ENCODE results near the gene GALNT18. TPM values are rescaled to one million over a fixed set of nuclear protein-coding genes. Genes with fewer than 3 reads are reported as not detected.
"Not testable (repeated sequence)": the region's sequence is repeated elsewhere in the genome, so short reads cannot be mapped to it uniquely, and the experiment has no call there.

GALNT18 gene
- total RNA-seq, 1 donor from 2014 or later, result 22.9 TPM

GRCh38 chr11:11456866-11457265, 164.9 kb downstream of the GALNT18 start:
- ATAC-seq (no peak), DNase-seq (ENCODE audit: missing footprints) (no peak)
- intact Hi-C loops (cut with DNase I), result no loop called here

- DNase-seq (ENCODE audit: missing footprints), result no peak
- no peak for ATAC-seq
- intact Hi-C loops (cut with DNase I), result no loop called here
These were observed 167.1 kb downstream of the GALNT18 start for GRCh38 chr11:11454671-11455223.

DNA sequence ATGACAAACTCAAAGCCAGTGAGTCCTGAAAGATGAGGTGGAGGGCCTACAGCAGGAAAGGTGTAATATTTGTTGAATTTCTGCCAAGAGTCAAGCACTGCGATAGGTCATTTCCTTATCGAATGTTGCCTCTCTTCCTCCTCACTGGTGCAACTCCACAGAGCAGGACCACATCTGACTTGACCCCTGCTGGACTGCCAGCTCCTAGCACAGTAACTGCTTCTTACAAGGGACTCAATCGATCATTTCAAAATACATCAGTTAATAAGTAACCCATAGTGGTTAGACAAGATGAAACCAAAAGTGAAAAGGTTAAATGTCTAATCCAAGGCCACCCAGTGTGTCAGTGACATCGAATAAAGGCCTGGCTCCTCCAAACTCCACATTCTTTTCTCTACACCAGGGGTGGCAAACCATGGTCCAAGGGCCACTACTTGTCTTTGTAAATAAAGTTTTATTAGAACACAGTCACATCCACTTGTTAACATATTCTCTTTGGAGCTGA, 170.3 kb downstream of the GALNT18 start:
- intact Hi-C loops (cut with DNase I), result no loop called here
- no peak for ATAC-seq

DNA sequence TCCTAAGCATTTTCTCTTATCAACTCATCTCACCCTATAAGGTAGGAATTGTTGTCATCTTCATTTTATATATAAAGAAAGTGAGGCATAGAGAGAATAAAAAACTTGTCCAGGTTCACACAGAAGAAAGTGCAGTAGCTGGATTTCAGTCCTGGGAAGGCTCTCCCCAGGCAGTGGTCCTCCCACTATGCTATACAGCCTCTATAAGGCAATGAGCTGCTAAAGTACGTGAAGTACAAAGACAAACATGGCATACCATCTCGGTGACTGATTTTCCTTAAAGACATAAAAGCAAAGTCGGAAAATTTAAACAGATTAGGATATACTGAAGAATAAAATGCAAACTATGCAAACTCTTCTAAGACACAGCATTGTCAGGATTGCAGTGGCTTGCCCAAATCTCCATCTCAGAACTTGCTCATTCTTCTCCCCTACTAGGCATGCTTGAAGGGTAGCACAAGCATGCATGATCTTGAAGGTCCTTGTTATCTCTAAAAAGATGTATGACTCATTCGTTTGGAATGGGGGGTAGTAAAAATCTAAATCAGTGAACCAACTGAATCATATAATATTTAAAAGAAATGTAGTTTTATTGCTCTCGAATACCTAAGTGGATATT, 171.0 kb downstream of the GALNT18 start:
- ATAC-seq (no peak), DNase-seq (ENCODE audit: missing footprints) (no peak)
- intact Hi-C loops (cut with DNase I), result no loop called here

More for the DNA sequence above, 170.3 kb downstream of the GALNT18 start:
- no peak for DNase-seq (ENCODE audit: missing footprints)

- intact Hi-C loops (cut with DNase I), result no loop called here
- DNase-seq (ENCODE audit: missing footprints) (no peak), ATAC-seq (no peak)
These were observed 172.5 kb downstream of the GALNT18 start for GRCh38 chr11:11449327-11449726.

- no peak for DNase-seq (ENCODE audit: missing footprints)
- ATAC-seq, result no peak
- intact Hi-C loops (cut with DNase I), result no loop called here
These were observed 173.2 kb downstream of the GALNT18 start for GRCh38 chr11:11448626-11449025.

DNA sequence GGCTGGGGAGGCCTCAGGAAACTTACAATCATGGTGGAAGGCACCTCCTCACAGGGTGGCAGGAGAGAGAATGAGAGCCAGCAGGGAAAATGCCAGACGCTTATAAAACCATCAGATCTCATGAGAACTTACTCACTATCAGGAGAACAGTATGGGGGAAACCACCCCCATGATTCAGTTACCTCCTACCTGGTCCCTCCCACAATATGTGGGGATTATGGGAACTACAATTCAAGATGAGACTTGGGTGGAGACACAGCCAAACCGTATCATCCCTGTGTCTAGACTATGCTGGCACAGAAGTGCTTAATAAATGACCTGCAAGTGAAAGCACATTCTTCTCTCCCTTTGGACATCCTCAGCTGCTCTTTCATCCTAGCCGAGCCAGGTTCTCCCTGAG, 174.2 kb downstream of the GALNT18 start:
- DNase-seq (ENCODE audit: missing footprints); ATAC-seq; intact Hi-C loops (cut with DNase I): not testable (repeated sequence)

- intact Hi-C loops (cut with DNase I), result no loop called here
- ATAC-seq (no peak), DNase-seq (ENCODE audit: missing footprints) (no peak)
These were observed 174.8 kb downstream of the GALNT18 start for GRCh38 chr11:11446967-11447366.

DNA sequence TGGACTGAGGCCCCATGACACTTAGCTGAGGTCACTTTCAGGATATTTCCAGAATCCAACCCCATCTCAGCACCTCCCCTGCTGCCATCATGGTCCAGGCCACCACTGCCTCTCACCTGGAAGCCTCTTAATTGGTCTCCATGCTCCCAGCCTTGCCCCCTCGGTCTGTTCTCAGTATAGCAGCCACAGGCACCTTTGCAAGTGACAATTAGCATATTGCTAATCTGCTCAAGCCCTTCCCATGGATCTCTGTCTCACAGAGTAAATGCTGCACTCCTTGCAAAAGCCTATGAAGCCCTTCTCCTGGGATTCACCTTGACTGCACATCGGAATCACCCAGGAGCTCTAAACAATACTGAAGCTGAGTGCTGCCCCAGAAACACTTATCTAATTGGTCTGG, 175.2 kb downstream of the GALNT18 start:
- ATAC-seq, result no peak
- intact Hi-C loops (cut with DNase I), result no loop called here

GRCh38 chr11:11445441-11446185, 176.2 kb downstream of the GALNT18 start:
- DNase-seq (ENCODE audit: missing footprints) (no peak), ATAC-seq (no peak)
- intact Hi-C loops (cut with DNase I), result no loop called here

More for the DNA sequence above, 175.2 kb downstream of the GALNT18 start:
- DNase-seq (ENCODE audit: missing footprints), result no peak

- ATAC-seq (no peak), DNase-seq (ENCODE audit: missing footprints) (no peak)
- intact Hi-C loops (cut with DNase I), result no loop called here
These were observed 177.0 kb downstream of the GALNT18 start for GRCh38 chr11:11444804-11445131.

DNA sequence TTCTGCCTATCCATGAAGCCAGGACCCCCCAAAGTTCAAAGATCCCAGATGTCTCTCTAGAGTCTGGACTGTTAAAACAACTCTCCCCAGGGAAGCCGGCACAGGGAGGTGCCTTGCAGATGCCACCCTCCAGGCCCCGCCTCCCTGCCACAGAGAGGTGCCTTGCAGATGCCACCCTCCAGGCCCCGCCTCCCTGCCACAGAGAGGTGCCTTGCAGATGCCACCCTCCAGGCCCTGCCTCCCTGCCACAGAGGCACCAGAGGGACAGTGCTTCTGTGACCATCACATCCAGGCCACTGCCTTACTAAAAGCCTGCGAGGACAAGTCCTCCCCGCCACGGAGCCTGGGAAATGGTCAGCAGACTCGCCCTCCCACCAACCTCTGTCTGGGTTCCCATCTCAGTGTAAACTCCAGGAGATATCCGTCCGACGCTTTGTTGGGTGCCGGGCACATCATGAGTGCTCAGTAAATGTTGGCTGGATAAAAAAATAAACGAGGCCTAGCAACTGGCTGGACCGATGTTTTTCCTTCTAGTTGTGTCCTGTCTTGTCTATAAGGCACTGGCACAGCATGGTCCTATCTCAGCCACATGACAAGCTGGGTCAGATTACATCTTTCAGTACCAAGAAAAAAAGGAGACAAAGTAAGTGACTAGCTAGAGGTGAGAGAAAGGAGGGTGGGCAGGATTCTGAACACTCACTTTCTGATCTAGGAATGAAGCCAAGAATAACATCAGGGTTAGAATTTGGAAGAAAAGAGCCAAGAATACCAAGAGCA, 177.6 kb downstream of the GALNT18 start:
- DNase-seq (ENCODE audit: missing footprints) (no peak), ATAC-seq (no peak)
- intact Hi-C loops (cut with DNase I), result no loop called here

GRCh38 chr11:11442791-11443190, 179.0 kb downstream of the GALNT18 start:
- ATAC-seq (no peak), DNase-seq (ENCODE audit: missing footprints) (no peak)
- intact Hi-C loops (cut with DNase I), result no loop called here

GRCh38 chr11:11441516-11441915, 180.3 kb downstream of the GALNT18 start:
- no peak for ATAC-seq

DNA sequence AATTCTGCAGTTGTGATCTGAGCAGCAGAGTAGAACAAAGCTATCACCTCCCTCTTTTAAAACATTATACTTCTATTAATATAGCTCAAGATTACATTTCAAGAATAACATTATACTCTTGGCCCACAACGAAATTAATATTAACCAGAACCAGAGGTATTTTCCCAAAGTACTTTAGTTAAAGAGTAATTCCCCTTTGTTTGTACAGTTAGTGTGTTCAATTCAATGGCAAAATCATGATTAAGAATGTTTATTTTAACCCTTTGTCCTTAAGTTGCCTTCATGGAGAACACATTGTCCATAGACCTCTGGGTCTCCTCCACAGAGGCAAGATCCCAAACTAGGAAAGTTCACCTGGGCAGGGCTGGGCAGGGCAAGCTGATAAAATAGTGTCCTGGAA, 180.7 kb downstream of the GALNT18 start:
- intact Hi-C loops (cut with DNase I), result no loop called here
- DNase-seq (ENCODE audit: missing footprints) (no peak), ATAC-seq (no peak)

More at GRCh38 chr11:11441516-11441915, 180.3 kb downstream of the GALNT18 start:
- no peak for DNase-seq (ENCODE audit: missing footprints)
- intact Hi-C loops (cut with DNase I), result no loop called here

DNA sequence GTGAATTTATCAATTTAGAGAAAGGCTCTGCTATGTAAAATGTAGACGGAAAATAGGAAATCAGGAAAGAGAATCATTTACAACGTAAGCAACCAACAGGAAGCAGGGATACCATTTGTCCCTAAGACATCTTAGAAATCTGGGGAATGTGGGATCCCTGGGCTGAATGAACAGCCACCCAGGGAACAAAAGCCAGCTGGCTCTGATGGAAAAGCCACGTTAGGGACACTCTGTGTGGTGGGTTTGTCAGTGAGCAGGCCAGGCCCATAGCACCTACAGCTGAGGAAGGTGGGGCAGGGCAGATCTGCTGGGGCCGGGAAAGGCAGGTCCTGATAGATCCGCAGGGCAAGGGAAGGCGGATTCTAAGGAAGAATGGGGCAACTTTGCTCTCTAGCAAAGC, 181.7 kb downstream of the GALNT18 start:
- DNase-seq (ENCODE audit: missing footprints), result no peak
- intact Hi-C loops (cut with DNase I), result no loop called here
- no peak for ATAC-seq

DNA sequence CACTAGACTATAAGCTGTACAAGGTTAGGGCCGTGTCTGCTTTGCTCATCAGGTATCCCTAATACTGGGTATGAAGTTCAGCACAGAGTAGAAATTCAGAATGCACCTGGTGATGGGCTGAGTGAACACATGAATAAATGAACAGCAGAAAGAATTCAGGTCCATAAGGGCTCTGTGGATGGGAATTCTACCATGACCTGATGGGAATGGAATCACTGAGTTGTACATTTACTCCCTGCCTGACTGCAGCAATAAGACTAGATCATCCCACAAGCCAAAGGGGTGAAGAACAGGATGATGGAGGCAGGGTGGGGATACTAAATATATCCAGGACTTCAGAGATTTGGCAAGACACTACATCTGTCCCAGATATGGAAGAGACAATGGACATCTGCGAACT, 182.2 kb downstream of the GALNT18 start:
- intact Hi-C loops (cut with DNase I), result no loop called here
- no peak for DNase-seq (ENCODE audit: missing footprints)
- ATAC-seq, result no peak

DNA sequence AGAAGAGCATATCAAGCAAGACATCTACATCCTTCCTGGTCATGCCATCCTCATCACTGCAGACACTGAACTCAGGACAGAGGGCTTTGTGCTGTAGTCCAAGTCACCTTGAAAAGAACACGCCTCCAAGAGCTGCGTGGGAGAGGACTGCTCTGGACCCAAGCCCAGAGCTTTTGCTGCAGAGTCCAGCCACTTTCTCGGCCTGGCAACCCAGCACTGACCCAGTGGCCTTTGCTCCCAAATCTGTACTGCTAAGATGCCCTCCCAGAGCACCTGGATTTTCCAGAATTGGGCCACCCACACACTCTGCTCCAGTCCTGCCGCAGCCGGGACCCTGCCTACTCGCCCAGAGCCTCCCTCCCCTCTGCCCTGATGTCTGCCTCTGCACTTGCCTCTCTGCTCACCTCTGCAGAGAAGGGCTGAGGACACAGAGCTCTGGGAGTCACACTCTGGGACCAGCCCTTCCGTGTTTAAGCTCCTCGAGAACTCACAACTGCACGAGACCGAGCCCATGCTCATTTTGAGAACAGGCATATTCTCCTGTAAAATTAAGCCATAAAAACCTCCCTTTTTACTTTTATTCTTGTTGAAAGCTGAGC, 185.0 kb downstream of the GALNT18 start:
- peak; percentile 81 for ATAC-seq
- intact Hi-C loops (cut with DNase I), result no loop called here
- DNase-seq (ENCODE audit: missing footprints), result no peak

DNA sequence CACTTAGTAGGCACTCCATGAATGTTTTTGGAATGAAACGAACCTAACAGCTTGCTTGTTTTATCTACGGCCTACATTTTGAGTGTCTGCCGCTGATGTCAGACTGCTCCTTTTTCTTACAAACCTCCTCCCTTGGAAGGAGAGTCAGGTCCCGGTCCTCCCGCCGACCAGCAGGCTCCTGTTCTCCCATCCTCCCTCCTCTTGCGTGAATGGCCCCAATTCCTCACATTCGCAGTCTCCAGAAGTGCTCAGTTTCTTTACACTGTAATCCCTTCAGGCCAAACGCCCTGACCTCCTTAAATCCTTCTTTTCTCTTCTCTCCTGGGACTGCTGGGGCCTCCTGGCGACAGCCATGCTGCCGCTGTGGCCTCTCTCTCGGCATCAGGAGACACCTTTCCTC, 186.2 kb downstream of the GALNT18 start:
- intact Hi-C loops (cut with DNase I), result no loop called here
- DNase-seq (ENCODE audit: missing footprints), result no peak
- ATAC-seq, result no peak

All from Right ventricle myocardium inferior (tissue), 1 donor.